H1 (cell line): ENCODE measurements around the gene PET100. TPM values are rescaled to one million over a fixed set of nuclear protein-coding genes. Genes with fewer than 3 reads are reported as not detected.

Experiments
- CTCF ChIA-PET: fragments of 300-600 bp; sonication (Branson Sonifier 250); formaldehyde crosslinking; loops from one replicate; lab custom pipeline; 2021; ENCODE audit not compliant: partially characterized antibody; lab: Charles Lee
- POLR2A ChIA-PET: fragments of 300-600 bp; sonication (Branson Sonifier 250); formaldehyde crosslinking; loops from one replicate; lab custom pipeline; 2021; ENCODE audit warnings: inconsistent platforms; ENCODE audit not compliant: partially characterized antibody; lab: Charles Lee
- DNase-seq, 2 experiments: peaks; one replicate each; pipeline versions ENCODE4 v3.0.0 to v3.0.0-alpha.2; 2010 to 2022; ENCODE audit warnings: low spot score in 2 of 2, low read depth in 1 of 2, mixed read lengths in 1 of 2
- FAIRE-seq: peaks from 2 replicates; lab custom pipeline; 2011; peaks lifted over from hg19 to GRCh38; lab: Jason Lieb, UNC
- H2AFZ ChIP-seq: 2 replicates; pipeline ENCODE4 v1.8.1; 2012; ENCODE audit warnings: low read length, inconsistent platforms
- H2AK5ac ChIP-seq: 2 replicates; pipeline ENCODE4 v1.6.1; 2013; ENCODE audit warnings: low read depth, low read length
- H2BK120ac ChIP-seq: replicated peaks from 2 replicates; pipeline ENCODE3; 2013; ENCODE audit warnings: low read depth, low read length, inconsistent platforms
- H2BK12ac ChIP-seq: 2 replicates; pipeline ENCODE4 v1.6.1; 2013; ENCODE audit warnings: low read depth, low read length
- H2BK15ac ChIP-seq: 2 replicates; pipeline ENCODE4 v1.6.1; 2013; ENCODE audit warnings: low read length
- H2BK20ac ChIP-seq: 2 replicates; pipeline ENCODE4 v1.6.1; 2013; ENCODE audit warnings: low read length
- H2BK5ac ChIP-seq: 2 replicates; pipeline ENCODE4 v1.6.1; 2013; ENCODE audit warnings: low read depth, low read length
- H3K14ac ChIP-seq: 2 replicates; pipeline ENCODE4 v1.6.1; 2013; ENCODE audit warnings: inconsistent platforms; ENCODE audit not compliant: insufficient read length
- H3K18ac ChIP-seq: 2 replicates; pipeline ENCODE4 v1.6.1; 2013; ENCODE audit warnings: low read length; ENCODE audit errors: extremely low read depth
- H3K23ac ChIP-seq: 2 replicates; pipeline ENCODE4 v1.6.1; 2013; ENCODE audit warnings: inconsistent platforms; ENCODE audit not compliant: insufficient read length
- H3K23me2 ChIP-seq: 2 replicates; pipeline ENCODE4 v1.6.1; 2013; ENCODE audit warnings: low read depth, low read length
- H3K27ac ChIP-seq: 2 replicates; pipeline ENCODE4 v1.6.1; 2011; ENCODE audit warnings: low read depth, low read length, inconsistent platforms
- H3K27me3 ChIP-seq, 4 experiments: replicated peaks in 1 of 4; 1 replicate in 1 of 4; 2 replicates in 3 of 4; pipeline versions ENCODE4 v1.6.1 to v1.8.1; 2011 to 2013; ENCODE audit warnings: low read length in 3 of 4, mild to moderate bottlenecking in 3 of 4, inconsistent platforms in 2 of 4, mixed read lengths in 2 of 4, moderate library complexity in 1 of 4; ENCODE audit not compliant: control insufficient read depth in 3 of 4, insufficient read depth in 3 of 4; ENCODE audit errors: extremely low read depth in 1 of 4
- H3K36me3 ChIP-seq, 4 experiments: 2 replicates each; pipeline versions ENCODE4 v1.6.1 to v1.8.1; 2011 to 2013; ENCODE audit warnings: mild to moderate bottlenecking in 4 of 4, low read length in 3 of 4, moderate library complexity in 2 of 4, control low read depth in 1 of 4, inconsistent platforms in 1 of 4; ENCODE audit not compliant: insufficient read depth in 4 of 4, control insufficient read depth in 2 of 4
- H3K4ac ChIP-seq: replicated peaks from 2 replicates; pipeline ENCODE3; 2013; ENCODE audit warnings: low read length, low read depth, mixed read lengths, inconsistent platforms; ENCODE audit not compliant: insufficient read length
- H3K4me1 ChIP-seq, 4 experiments: replicated peaks in 1 of 4; 1 replicate in 1 of 4; 2 replicates in 3 of 4; pipeline versions ENCODE4 v1.6.1 to v1.8.1; 2011 to 2013; ENCODE audit warnings: low read length in 3 of 4, inconsistent platforms in 2 of 4, mixed read lengths in 1 of 4; ENCODE audit not compliant: insufficient read depth in 4 of 4, control insufficient read depth in 3 of 4
- H3K4me2 ChIP-seq, 2 experiments: 2 replicates each; pipeline versions ENCODE4 v1.6.1 to v1.8.1; 2011 to 2013; ENCODE audit warnings: low read depth in 2 of 2, low read length in 2 of 2, control low read depth in 1 of 2, inconsistent platforms in 1 of 2, mild to moderate bottlenecking in 1 of 2; ENCODE audit not compliant: insufficient read depth in 1 of 2
- H3K4me3 ChIP-seq, 4 experiments: fragments of 200-600, 300-600 bp in 1 of 4; sonication (generic), shearing (Covaris generic), sonication (Bioruptor Twin) in 1 of 4; 2 replicates each; pipeline versions ENCODE4 v1.5.1 to v1.8.1; 2011 to 2016; ENCODE audit warnings: low read length in 4 of 4, low read depth in 3 of 4, control low read depth in 2 of 4, inconsistent platforms in 2 of 4, mild to moderate bottlenecking in 2 of 4, mixed read lengths in 1 of 4, moderate library complexity in 1 of 4; ENCODE audit not compliant: insufficient read depth in 2 of 4; ENCODE audit errors: extremely low read depth in 1 of 4
- H3K56ac ChIP-seq: replicated peaks from 2 replicates; pipeline ENCODE3; 2013; ENCODE audit warnings: low read depth, mild to moderate bottlenecking, mixed read lengths, low read length, inconsistent platforms; ENCODE audit not compliant: insufficient read length
- H3K79me1 ChIP-seq: 2 replicates; pipeline ENCODE4 v1.6.1; 2013; ENCODE audit warnings: low read depth, low read length, control low read depth
- H3K79me2 ChIP-seq, 2 experiments: 2 replicates each; pipeline versions ENCODE4 v1.6.1 to v1.8.1; 2012 to 2013; ENCODE audit warnings: low read length in 2 of 2, mild to moderate bottlenecking in 2 of 2, inconsistent platforms in 1 of 2; ENCODE audit not compliant: insufficient read depth in 2 of 2, control insufficient read depth in 1 of 2
- H3K9ac ChIP-seq, 4 experiments: replicated peaks in 1 of 4; 1 replicate in 1 of 4; 2 replicates in 3 of 4; pipeline versions ENCODE4 v1.6.1 to v1.8.1; 2011 to 2013; ENCODE audit warnings: low read depth in 3 of 4, low read length in 3 of 4, control low read depth in 2 of 4, mild to moderate bottlenecking in 2 of 4, moderate library complexity in 2 of 4, inconsistent platforms in 1 of 4; ENCODE audit errors: extremely low read depth in 1 of 4
- H3K9me3 ChIP-seq, 2 experiments: 2 replicates each; pipeline versions ENCODE4 v1.6.1 to v1.8.1; 2012 to 2013; ENCODE audit warnings: mild to moderate bottlenecking in 2 of 2, moderate library complexity in 2 of 2, control low read depth in 1 of 2, inconsistent platforms in 1 of 2, low read depth in 1 of 2, low read length in 1 of 2, mixed read lengths in 1 of 2; ENCODE audit not compliant: insufficient read depth in 2 of 2
- H4K20me1 ChIP-seq, 2 experiments: replicated peaks in 1 of 2; 2 replicates each; pipeline versions ENCODE3 to v1.8.1; 2011 to 2013; ENCODE audit warnings: inconsistent platforms in 2 of 2, low read length in 2 of 2, mild to moderate bottlenecking in 1 of 2; ENCODE audit not compliant: insufficient read depth in 2 of 2, control insufficient read depth in 1 of 2
- H4K5ac ChIP-seq: 2 replicates; pipeline ENCODE4 v1.6.1; 2013; ENCODE audit warnings: low read length, low read depth, mixed read lengths, inconsistent platforms; ENCODE audit not compliant: insufficient read length
- H4K8ac ChIP-seq: 2 replicates; pipeline ENCODE4 v1.8.0; 2013; ENCODE audit warnings: mild to moderate bottlenecking, moderate library complexity, low read length, inconsistent platforms; ENCODE audit not compliant: insufficient read depth; ENCODE audit errors: extremely low read depth
- H4K91ac ChIP-seq: replicated peaks from 2 replicates; pipeline ENCODE3; 2013; ENCODE audit warnings: low read length, mixed read lengths, inconsistent platforms; ENCODE audit not compliant: insufficient read length
- KDM5A ChIP-seq: fragments of 200-600 bp; IDR thresholded peaks from 2 replicates; pipeline ENCODE4 v1.7.1; 2012; ENCODE audit warnings: mild to moderate bottlenecking, low read length, inconsistent platforms, mixed read lengths
- WGBS, 2 experiments: shearing (Covaris generic) in 1 of 2; methylation state at CpG; one replicate each; pipeline versions ENCODE4 v1.1.6 to v1.1.7; 2013 to 2015; ENCODE audit warnings: low lambda C conversion rate in 2 of 2, mixed read lengths in 2 of 2, inconsistent platforms in 1 of 2, low coverage in 1 of 2, missing lambda C conversion rate in 1 of 2; ENCODE audit not compliant: insufficient replicate concordance in 2 of 2, insufficient coverage in 1 of 2, insufficient read length in 1 of 2; ENCODE audit errors: extremely low coverage in 1 of 2, missing lambda C conversion rate in 1 of 2; 5-methylcytosine and 5-hydroxymethylcytosine counted together
- polyA plus RNA-seq, 7 experiments: library from polyadenylated mRNA; depleted of rRNA in 3 of 7; stranded (reverse) in 5 of 7; unstranded in 2 of 7; fragments of >200 nt in 5 of 7; fragments of 200-250 nt in 2 of 7; gene quantifications; 1 replicate in 5 of 7; 2 replicates in 1 of 7; 4 replicates in 1 of 7; pipeline versions ENCODE4 v1.2.1 to v1.2.3, GENCODE V29; 2011 to 2013; ENCODE audit warnings: missing spikeins in 2 of 7, mixed read lengths in 2 of 7
- total RNA-seq: library from RNA; stranded (reverse); fragmentation: NEBNext Ultra II Directional; extraction: Animal tissue kit (Norgen Biotek cat#: 25700); gene quantifications from 2 replicates; pipeline ENCODE4 v1.2.1, GENCODE V29; 2021

The PET100 gene
- total and polyA plus RNA-seq, 2 of the 8 experiments (the other 6 are each of a cell fraction or from before 2014, with no cell fraction given): 80.8 to 105 TPM

DNA sequence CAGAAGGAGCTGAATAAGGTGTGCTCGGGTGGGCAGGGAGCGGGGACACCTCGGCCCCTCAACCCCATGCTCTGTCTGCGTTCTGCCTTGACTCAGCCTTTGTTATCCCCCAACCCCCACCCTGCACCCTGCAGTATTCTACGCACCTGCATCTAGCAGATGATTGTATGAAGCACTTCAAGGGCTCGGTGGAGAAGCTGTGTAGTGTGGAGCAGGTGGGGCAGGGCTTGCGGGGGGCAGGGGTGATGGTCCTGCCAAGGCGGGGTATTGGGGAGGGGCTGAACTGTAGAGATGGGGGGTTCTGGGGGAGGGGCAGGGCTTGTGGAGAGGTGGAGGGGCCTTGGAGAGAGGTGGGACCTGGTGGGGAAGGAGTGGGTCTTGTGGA lies 13.4 kb downstream of the PET100 start:
- Histone ChIP-seq H3K23me2 (peaks cover 5% of the 10 kb centered on the region; the same call in 1 of the 2 replicates), H3K23ac (no peak overlapping the region), H3K27me3 (no peaks in the 10 kb centered on the region), H2BK120ac (no peak overlapping the region), H2BK20ac (no peak overlapping the region), H3K4me3 (no peak overlapping the region), H3K4me2 (no peak overlapping the region), H4K91ac (no peak overlapping the region), H3K79me1 (no peaks in the 10 kb centered on the region; the same call in 1 of the 2 replicates), H3K36me3 (peaks cover 0 to 6% (median 2%) of the 10 kb centered on the region in 4 experiments; a peak in 2 of 8 replicates), H3K4ac (no peak overlapping the region), H3K9ac (no peak overlapping the region), H2BK5ac (no peak overlapping the region), H4K20me1 (peaks cover 0 to 16% of the 10 kb centered on the region in 2 experiments), H4K8ac (no peak overlapping the region), H3K27ac (no peak overlapping the region), H3K56ac (no peak overlapping the region), H2AK5ac (no peak overlapping the region), H3K18ac (no peak overlapping the region), H3K14ac (no peak overlapping the region), H2AFZ (no peak overlapping the region), H3K4me1 (peaks cover 0 to 5% (median 0%) of the 10 kb centered on the region in 4 experiments; a peak in 2 of 7 replicates), H2BK15ac (no peak overlapping the region), H3K79me2 (peaks cover 0 to 3% of the 10 kb centered on the region in 2 experiments; a peak in 1 of 4 replicates), H2BK12ac (no peak overlapping the region), H3K9me3 (no peaks in the 10 kb centered on the region; a peak in 1 of 4 replicates), H4K5ac (no peak overlapping the region)
- POLR2A ChIA-PET: interaction anchor here (0.6 to 2.3 kb wide), 4 partner anchors 10 to 188 kb away, joined by 3 to 11 read pairs (median 3); partner anchors contain the start of genes PCP2 and TRAPPC5
- WGBS, 2 experiments: 94% methylated on average over 7 of the region's 8 CpGs; no CpG with 5 or more reads in 1 of the 2 experiments
- CTCF ChIA-PET: interaction anchor here (0.6 to 1.5 kb wide), 2 partner anchors 156 to 891 kb away, joined by 3 read pairs; no protein-coding TSS in a partner anchor
- DNase-seq: no peak
- FAIRE-seq: no peak
- TF ChIP-seq KDM5A: no peak
